NB4 (cell line): ENCODE data around the gene MAN2C1.

Experiments used
- POLR2A ChIP-seq: IDR thresholded peaks from 2 replicates; pipeline ENCODE4 v1.6.1; 2011; ENCODE audit warnings: mild to moderate bottlenecking; ENCODE audit not compliant: insufficient read length; ENCODE audit errors: extremely low read depth
- TF ChIP-seq, protein P1 (sequence below): IDR thresholded peaks from one replicate; pipeline ENCODE4 v1.5.1; 2012; ENCODE audit warnings: low read depth, low read length

DNA sequence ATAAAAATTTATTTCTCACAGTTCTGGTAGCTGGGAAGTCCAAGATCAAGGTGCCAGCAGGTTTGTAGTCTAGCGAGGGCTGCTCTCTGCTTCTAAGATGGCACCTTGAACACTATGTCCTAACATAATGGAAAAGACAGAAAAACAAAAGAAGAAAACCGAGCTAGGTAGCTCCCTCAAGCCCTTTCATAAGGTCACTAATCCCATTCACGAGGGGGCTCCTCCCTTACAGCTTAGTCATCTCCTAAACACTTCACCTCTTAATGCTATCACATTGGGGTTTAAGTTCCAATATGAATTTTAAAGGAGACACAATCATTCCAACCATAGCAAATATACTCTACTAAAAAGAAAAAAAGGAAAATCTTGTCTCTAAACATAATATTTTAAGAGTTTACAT is 62.2 kb downstream of the MAN2C1 start:
- TF ChIP-seq, protein P1, sequence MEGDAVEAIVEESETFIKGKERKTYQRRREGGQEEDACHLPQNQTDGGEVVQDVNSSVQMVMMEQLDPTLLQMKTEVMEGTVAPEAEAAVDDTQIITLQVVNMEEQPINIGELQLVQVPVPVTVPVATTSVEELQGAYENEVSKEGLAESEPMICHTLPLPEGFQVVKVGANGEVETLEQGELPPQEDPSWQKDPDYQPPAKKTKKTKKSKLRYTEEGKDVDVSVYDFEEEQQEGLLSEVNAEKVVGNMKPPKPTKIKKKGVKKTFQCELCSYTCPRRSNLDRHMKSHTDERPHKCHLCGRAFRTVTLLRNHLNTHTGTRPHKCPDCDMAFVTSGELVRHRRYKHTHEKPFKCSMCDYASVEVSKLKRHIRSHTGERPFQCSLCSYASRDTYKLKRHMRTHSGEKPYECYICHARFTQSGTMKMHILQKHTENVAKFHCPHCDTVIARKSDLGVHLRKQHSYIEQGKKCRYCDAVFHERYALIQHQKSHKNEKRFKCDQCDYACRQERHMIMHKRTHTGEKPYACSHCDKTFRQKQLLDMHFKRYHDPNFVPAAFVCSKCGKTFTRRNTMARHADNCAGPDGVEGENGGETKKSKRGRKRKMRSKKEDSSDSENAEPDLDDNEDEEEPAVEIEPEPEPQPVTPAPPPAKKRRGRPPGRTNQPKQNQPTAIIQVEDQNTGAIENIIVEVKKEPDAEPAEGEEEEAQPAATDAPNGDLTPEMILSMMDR, result no peak
- no peak for TF ChIP-seq POLR2A
